ENCODE measurements around the gene MCU. TPM values are rescaled to one million over a fixed set of nuclear protein-coding genes. Genes with fewer than 3 reads are reported as not detected.

The MCU gene
- total RNA-seq, 2 donors from 2014 or later, result 15.0 to 24.6 TPM

- no peak for DNase-seq (ENCODE audit: low spot score)
- H3K4me3 ChIP-seq, result no peak overlapping the region
- H3K27me3 ChIP-seq (replicated peaks; ENCODE audit: insufficient read depth), result no peaks in the 10 kb centered on the region
- H3K9me3 ChIP-seq, result no peaks in the 10 kb centered on the region
- ATAC-seq (ENCODE audit: insufficient number of reproducible peaks, low FRiP score, low read depth), result no peak
- no peaks in the 10 kb centered on the region for H3K4me1 ChIP-seq (ENCODE audit: control insufficient read depth in 1 of 2, low read depth in 2 of 2)
- H3K27ac ChIP-seq, result no peak overlapping the region
- TF ChIP-seq CTCF (IDR thresholded peaks at IDR 0.05), result no peak
- H3K36me3 ChIP-seq, result no peaks in the 10 kb centered on the region
These were observed 42.7 kb upstream of the MCU start for GRCh38 chr10:72649291-72649690.

GRCh38 chr10:72653383-72654096 is 38.4 kb upstream of the MCU start:
- no peaks in the 10 kb centered on the region for H3K9me3 ChIP-seq
- no peaks in the 10 kb centered on the region for H3K27me3 ChIP-seq (replicated peaks; ENCODE audit: insufficient read depth)
- ATAC-seq (ENCODE audit: insufficient number of reproducible peaks, low FRiP score, low read depth) (no peak), DNase-seq (ENCODE audit: low spot score) (no peak)
- no peaks in the 10 kb centered on the region for H3K4me1 ChIP-seq (ENCODE audit: control insufficient read depth in 1 of 2, low read depth in 2 of 2)
- H3K27ac ChIP-seq, result no peak overlapping the region
- TF ChIP-seq CTCF (IDR thresholded peaks at IDR 0.05), result no peak
- no peaks in the 10 kb centered on the region for H3K36me3 ChIP-seq
- no peak overlapping the region for H3K4me3 ChIP-seq

- Histone ChIP-seq H3K9me3 (no peaks in the 10 kb centered on the region), H3K4me3 (no peak overlapping the region), H3K4me1 (ENCODE audit: control insufficient read depth in 1 of 2, low read depth in 2 of 2) (no peaks in the 10 kb centered on the region), H3K27me3 (replicated peaks; ENCODE audit: insufficient read depth) (no peaks in the 10 kb centered on the region), H3K27ac (no peak overlapping the region), H3K36me3 (no peaks in the 10 kb centered on the region)
- no peak for DNase-seq (ENCODE audit: low spot score)
- ATAC-seq (ENCODE audit: insufficient number of reproducible peaks, low FRiP score, low read depth), result no peak
- TF ChIP-seq CTCF (IDR thresholded peaks at IDR 0.05), result no peak
These were observed 37.2 kb upstream of the MCU start for GRCh38 chr10:72654720-72655119.

- Histone ChIP-seq H3K9me3 (no peaks in the 10 kb centered on the region), H3K36me3 (no peaks in the 10 kb centered on the region), H3K4me1 (ENCODE audit: control insufficient read depth in 1 of 2, low read depth in 2 of 2) (no peaks in the 10 kb centered on the region), H3K27me3 (replicated peaks; ENCODE audit: insufficient read depth) (no peaks in the 10 kb centered on the region), H3K4me3 (no peak overlapping the region), H3K27ac (no peak overlapping the region)
- ATAC-seq (ENCODE audit: insufficient number of reproducible peaks, low FRiP score, low read depth), result no peak
- TF ChIP-seq CTCF (IDR thresholded peaks at IDR 0.05), result no peak
- DNase-seq (ENCODE audit: low spot score), result no peak
These were observed 33.1 kb upstream of the MCU start for GRCh38 chr10:72658696-72659400.

GRCh38 chr10:72659694-72660093 is 32.2 kb upstream of the MCU start:
- DNase-seq (ENCODE audit: low spot score), result no peak
- no peak for ATAC-seq (ENCODE audit: insufficient number of reproducible peaks, low FRiP score, low read depth)
- Histone ChIP-seq H3K4me1 (ENCODE audit: control insufficient read depth in 1 of 2, low read depth in 2 of 2) (no peaks in the 10 kb centered on the region), H3K27ac (no peak overlapping the region), H3K27me3 (replicated peaks; ENCODE audit: insufficient read depth) (no peaks in the 10 kb centered on the region), H3K36me3 (no peaks in the 10 kb centered on the region), H3K9me3 (no peaks in the 10 kb centered on the region), H3K4me3 (no peak overlapping the region)
- TF ChIP-seq CTCF (IDR thresholded peaks at IDR 0.05), result no peak

All from thoracic aorta (tissue), 2 donors.